MM.1S (cell line): ENCODE measurements around the gene TRABD2B.

Experiments used
- DNase-seq: peaks from one replicate; pipeline ENCODE4 v3.0.0-alpha.2; 2015
- H2AFZ ChIP-seq: fragments of 300-600 bp; sonication (generic); 2 replicates; pipeline ENCODE4 v1.6.0; 2016; ENCODE audit warnings: antibody characterized with exemption, low read length
- H3F3A ChIP-seq: fragments of 300-600 bp; sonication (generic); 2 replicates; pipeline ENCODE4 v1.6.1; 2016; ENCODE audit warnings: mild to moderate bottlenecking, antibody characterized with exemption, low read length, moderate library complexity, mixed read lengths; ENCODE audit not compliant: insufficient read depth
- H3K27ac ChIP-seq: fragments of 300-600 bp; sonication (generic); 2 replicates; pipeline ENCODE4 v1.5.1; 2016; ENCODE audit warnings: mild to moderate bottlenecking, low read length
- H3K27me3 ChIP-seq: fragments of 300-600 bp; sonication (generic); replicated peaks from 2 replicates; pipeline ENCODE4 v1.6.0; 2016; ENCODE audit warnings: low read length; ENCODE audit not compliant: insufficient read depth
- H3K36me3 ChIP-seq: fragments of 300-600 bp; sonication (generic); replicated peaks from 2 replicates; pipeline ENCODE4 v1.6.1; 2016; ENCODE audit warnings: mild to moderate bottlenecking, low read length, mixed read lengths; ENCODE audit not compliant: insufficient read depth
- H3K4me1 ChIP-seq: fragments of 300-600 bp; sonication (generic); 2 replicates; pipeline ENCODE4 v1.6.1; 2016; ENCODE audit warnings: low read length, mixed read lengths
- H3K4me2 ChIP-seq: fragments of 300-600 bp; sonication (generic); 2 replicates; pipeline ENCODE4 v1.6.0; 2016; ENCODE audit warnings: low read depth, low read length
- H3K4me3 ChIP-seq: fragments of 300-600 bp; sonication (generic); 2 replicates; pipeline ENCODE4 v1.5.1; 2016; ENCODE audit warnings: low read length, mixed read lengths
- H3K79me2 ChIP-seq: fragments of 300-600 bp; sonication (generic); 2 replicates; pipeline ENCODE4 v1.6.1; 2016; ENCODE audit warnings: mixed run types, low read length, mixed read lengths
- H3K9ac ChIP-seq: fragments of 300-600 bp; sonication (generic); 2 replicates; pipeline ENCODE4 v1.6.1; 2016; ENCODE audit warnings: low read length, mixed read lengths
- H3K9me2 ChIP-seq: fragments of 300-600 bp; sonication (generic); replicated peaks from 2 replicates; pipeline ENCODE4 v1.6.1; 2016; ENCODE audit warnings: mild to moderate bottlenecking, low read length, mixed read lengths; ENCODE audit not compliant: insufficient read depth
- H3K9me3 ChIP-seq: fragments of 300-600 bp; sonication (generic); replicated peaks from 2 replicates; pipeline ENCODE4 v1.6.1; 2016; ENCODE audit warnings: mild to moderate bottlenecking, low read length, mixed read lengths; ENCODE audit not compliant: insufficient read depth
- H4K20me1 ChIP-seq: fragments of 300-600 bp; sonication (generic); 2 replicates; pipeline ENCODE4 v1.6.1; 2016; ENCODE audit warnings: mild to moderate bottlenecking, low read length, moderate library complexity, mixed read lengths; ENCODE audit not compliant: insufficient read depth
- EZH2 ChIP-seq: fragments of 300-600 bp; sonication (generic); optimal IDR thresholded peaks from 2 replicates; pipeline ENCODE3; 2017; ENCODE audit warnings: low read depth, mild to moderate bottlenecking, antibody characterized with exemption, low read length, mixed read lengths
- EZH2phosphoT487 ChIP-seq: fragments of 300-600 bp; sonication (generic); IDR thresholded peaks from 2 replicates; pipeline ENCODE4 v1.6.1; 2018; ENCODE audit warnings: antibody characterized with exemption, low read length
- TF ChIP-seq, protein P1 (sequence below): fragments of 300-600 bp; sonication (generic); IDR thresholded peaks from 2 replicates; pipeline ENCODE4 v1.5.1; 2016; ENCODE audit warnings: antibody characterized with exemption, low read length, mixed read lengths

The TRABD2B gene

DNA sequence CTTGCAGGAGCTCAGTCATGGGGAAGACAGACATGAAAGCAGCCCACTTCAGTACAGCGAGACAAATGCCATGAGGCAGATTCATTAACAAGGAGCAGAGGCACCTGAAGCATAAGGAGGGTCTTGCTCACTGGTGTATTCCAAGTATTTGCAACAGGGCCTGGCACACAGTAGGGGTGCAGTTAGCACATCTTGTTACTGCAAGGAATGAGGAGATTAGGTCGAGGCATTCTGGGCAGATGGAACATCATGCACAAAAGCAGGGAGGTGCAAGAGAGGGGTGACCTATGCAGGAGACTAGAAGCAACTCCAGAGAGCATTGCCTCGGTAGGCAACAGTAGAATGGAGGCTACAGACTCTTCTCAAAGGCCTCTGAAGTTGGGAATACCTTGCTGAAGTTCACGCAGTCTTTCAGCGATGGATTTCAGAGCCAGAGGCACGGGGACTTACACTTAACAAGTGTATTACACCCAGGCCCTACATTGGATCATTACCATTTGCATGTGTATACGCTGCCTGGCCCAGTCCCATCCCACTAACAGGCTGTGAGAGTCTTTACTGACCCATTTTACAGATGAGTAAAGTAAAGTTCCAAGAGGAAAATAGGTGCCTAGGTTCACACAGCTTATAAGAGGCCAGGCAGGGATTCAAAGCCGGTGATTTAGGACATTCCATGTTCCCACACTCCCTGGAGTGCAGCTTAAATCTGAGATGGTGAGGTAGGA is 82.1 kb downstream of the TRABD2B start:
- H3K27ac ChIP-seq, result no peak overlapping the region
- TF ChIP-seq EZH2phosphoT487 (no peak), EZH2 (no peak)
- TF ChIP-seq, protein P1, sequence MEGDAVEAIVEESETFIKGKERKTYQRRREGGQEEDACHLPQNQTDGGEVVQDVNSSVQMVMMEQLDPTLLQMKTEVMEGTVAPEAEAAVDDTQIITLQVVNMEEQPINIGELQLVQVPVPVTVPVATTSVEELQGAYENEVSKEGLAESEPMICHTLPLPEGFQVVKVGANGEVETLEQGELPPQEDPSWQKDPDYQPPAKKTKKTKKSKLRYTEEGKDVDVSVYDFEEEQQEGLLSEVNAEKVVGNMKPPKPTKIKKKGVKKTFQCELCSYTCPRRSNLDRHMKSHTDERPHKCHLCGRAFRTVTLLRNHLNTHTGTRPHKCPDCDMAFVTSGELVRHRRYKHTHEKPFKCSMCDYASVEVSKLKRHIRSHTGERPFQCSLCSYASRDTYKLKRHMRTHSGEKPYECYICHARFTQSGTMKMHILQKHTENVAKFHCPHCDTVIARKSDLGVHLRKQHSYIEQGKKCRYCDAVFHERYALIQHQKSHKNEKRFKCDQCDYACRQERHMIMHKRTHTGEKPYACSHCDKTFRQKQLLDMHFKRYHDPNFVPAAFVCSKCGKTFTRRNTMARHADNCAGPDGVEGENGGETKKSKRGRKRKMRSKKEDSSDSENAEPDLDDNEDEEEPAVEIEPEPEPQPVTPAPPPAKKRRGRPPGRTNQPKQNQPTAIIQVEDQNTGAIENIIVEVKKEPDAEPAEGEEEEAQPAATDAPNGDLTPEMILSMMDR, result no peak
- H3K79me2 ChIP-seq, result no peaks in the 10 kb centered on the region
- H3K9ac ChIP-seq, result no peak overlapping the region
- H4K20me1 ChIP-seq, result no peaks in the 10 kb centered on the region
- no peak overlapping the region for H3K4me2 ChIP-seq
- H3K36me3 ChIP-seq, result no peaks in the 10 kb centered on the region
- H3K4me3 ChIP-seq, result no peak overlapping the region
- H3K27me3 ChIP-seq, result no peaks in the 10 kb centered on the region
- H3F3A ChIP-seq, result no peaks in the 10 kb centered on the region
- no peaks in the 10 kb centered on the region for H3K9me2 ChIP-seq
- DNase-seq, result no peak
- H3K9me3 ChIP-seq, result no peaks in the 10 kb centered on the region
- H2AFZ ChIP-seq, result no peak overlapping the region
- no peaks in the 10 kb centered on the region for H3K4me1 ChIP-seq

DNA sequence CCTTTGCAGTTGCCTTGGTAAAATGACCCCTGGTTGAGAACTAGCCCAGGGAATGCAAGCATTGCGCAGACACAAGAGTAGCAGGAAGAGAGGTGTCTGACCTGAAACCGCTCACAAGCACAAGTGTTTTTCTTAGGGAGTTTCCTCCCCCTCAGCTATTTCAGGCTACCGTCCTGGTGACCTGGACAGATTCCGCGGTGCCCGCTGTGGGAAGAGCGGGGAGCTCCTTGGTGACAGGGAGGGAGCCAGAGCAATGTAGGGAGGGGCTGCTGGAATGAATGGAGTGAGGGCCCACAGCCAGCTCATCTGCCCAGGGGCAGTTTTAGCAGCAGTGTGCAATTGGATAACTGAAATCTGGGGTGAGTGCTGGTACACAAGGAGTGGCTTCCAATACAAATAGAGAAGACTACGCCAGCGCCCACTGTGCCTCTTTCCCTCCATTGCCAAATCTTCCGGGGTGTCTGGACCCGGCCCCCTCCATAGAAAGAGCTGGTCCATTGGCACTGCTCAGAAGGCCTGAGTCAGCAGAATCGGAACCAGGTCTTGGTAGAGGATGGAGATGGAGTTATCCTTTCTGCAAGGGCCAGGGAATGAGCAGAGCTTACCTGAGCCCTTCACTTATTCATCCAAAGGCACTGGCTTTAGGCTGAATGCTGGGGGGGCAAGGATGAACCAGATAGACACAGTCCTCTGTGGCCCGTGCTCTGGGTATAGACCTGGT is 82.8 kb downstream of the TRABD2B start:
- no peaks in the 10 kb centered on the region for H4K20me1 ChIP-seq
- H3K9ac ChIP-seq, result no peak overlapping the region
- TF ChIP-seq EZH2 (no peak), EZH2phosphoT487 (no peak)
- TF ChIP-seq, protein P1, result no peak
- H3K9me2 ChIP-seq, result no peaks in the 10 kb centered on the region
- no peaks in the 10 kb centered on the region for H3K4me1 ChIP-seq
- no peak overlapping the region for H2AFZ ChIP-seq
- no peak overlapping the region for H3K27ac ChIP-seq
- no peaks in the 10 kb centered on the region for H3K79me2 ChIP-seq
- H3K4me2 ChIP-seq, result no peak overlapping the region
- H3K9me3 ChIP-seq, result no peaks in the 10 kb centered on the region
- no peaks in the 10 kb centered on the region for H3K36me3 ChIP-seq
- DNase-seq, result no peak
- H3K27me3 ChIP-seq, result no peaks in the 10 kb centered on the region
- H3F3A ChIP-seq, result no peaks in the 10 kb centered on the region
- no peak overlapping the region for H3K4me3 ChIP-seq

DNA sequence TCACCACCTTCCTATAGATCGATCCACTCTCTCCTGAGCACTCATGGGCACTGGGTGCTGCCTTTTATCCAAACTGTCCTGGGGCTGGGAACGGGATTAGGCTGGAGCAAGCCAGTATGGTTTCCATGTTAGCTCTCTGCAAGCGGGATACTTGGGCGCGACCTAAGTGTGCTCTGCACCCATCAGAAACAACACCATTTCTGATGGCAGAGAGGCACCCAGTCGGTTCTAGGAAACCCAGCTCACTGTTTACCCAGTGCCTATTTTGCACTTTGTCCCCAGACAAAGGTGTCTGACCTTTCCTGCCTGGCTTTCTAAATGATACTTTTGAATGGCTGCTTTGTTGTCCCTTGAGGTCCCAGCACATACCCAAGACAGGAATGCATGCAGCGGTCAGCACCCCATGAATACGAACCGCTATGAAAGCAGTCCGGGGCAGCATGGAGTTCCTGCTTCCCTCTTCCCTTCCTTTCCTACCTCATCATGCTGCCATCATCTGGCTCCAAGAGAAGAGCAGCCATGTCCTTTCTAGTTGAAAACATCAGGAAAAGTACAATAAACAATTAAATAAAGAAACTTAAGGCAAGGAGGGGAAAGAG is 83.9 kb downstream of the TRABD2B start:
- TF ChIP-seq, protein P1, result no peak
- no peak for TF ChIP-seq EZH2
- no peak for TF ChIP-seq EZH2phosphoT487
- Histone ChIP-seq H3K9me2 (no peaks in the 10 kb centered on the region), H3K27ac (no peak overlapping the region), H3K27me3 (no peaks in the 10 kb centered on the region), H3K9me3 (no peaks in the 10 kb centered on the region), H3K9ac (no peak overlapping the region), H3K36me3 (no peaks in the 10 kb centered on the region), H3K4me1 (no peaks in the 10 kb centered on the region), H3F3A (no peaks in the 10 kb centered on the region), H3K4me2 (no peak overlapping the region), H3K4me3 (no peak overlapping the region), H2AFZ (no peak overlapping the region), H4K20me1 (no peaks in the 10 kb centered on the region), H3K79me2 (no peaks in the 10 kb centered on the region)
- DNase-seq, result no peak
